ENCODE results near the gene GARIN5A. TPM values are rescaled to one million over a fixed set of nuclear protein-coding genes. Genes with fewer than 3 reads are reported as not detected.

GARIN5A gene
- total and polyA plus RNA-seq, 9 of the 15 experiments (the other 6 are each of a cell fraction or from before 2014, with no cell fraction given): 0.10 to 0.82 (median 0.23) TPM; not detected in 2

- TF ChIP-seq HOXB6 (CRISPR knock-in tag; IDR thresholded peaks at IDR 0.05; ENCODE audit: borderline replicate concordance): no peak
- TF ChIP-seq NFRKB (IDR thresholded peaks at IDR 0.05; ENCODE audit: low read depth): no peak
- no peak for TF ChIP-seq CEBPZ (IDR thresholded peaks at IDR 0.05; ENCODE audit: borderline replicate concordance, low read depth, low read length)
- no peak for TF ChIP-seq MAFG (tag; conservative IDR thresholded peaks at IDR 0.05)
- TF ChIP-seq SIX5 (IDR thresholded peaks at IDR 0.05; ENCODE audit: borderline replicate concordance in 1 of 2, insufficient read depth in 1 of 2, low read depth in 1 of 2, low read length in 2 of 2): no peak
- peak; percentile 52 for TF ChIP-seq RBM25 (IDR thresholded peaks at IDR 0.05; ENCODE audit: low read depth, low read length, severe bottlenecking)
- TF ChIP-seq ZC3H8 (IDR thresholded peaks at IDR 0.05): no peak
- no peak for TF ChIP-seq ZNF398 (CRISPR knock-in tag; IDR thresholded peaks at IDR 0.05)
- no peak for TF ChIP-seq ZNF707 (CRISPR knock-in tag; conservative IDR thresholded peaks at IDR 0.05)
- no peak for TF ChIP-seq CHD4 (IDR thresholded peaks at IDR 0.05; ENCODE audit: insufficient read depth, insufficient replicate concordance, low read depth, low read length, poor library complexity, severe bottlenecking)
- TF ChIP-seq ZNF140 (CRISPR knock-in tag; IDR thresholded peaks at IDR 0.05): no peak
- TF ChIP-seq HMBOX1 (IDR thresholded peaks at IDR 0.05): no peak
- peak; percentile 50 for TF ChIP-seq ZFP36 (IDR thresholded peaks at IDR 0.05; ENCODE audit: low read depth, low read length, partially characterized antibody)
- TF ChIP-seq ZNF639 (CRISPR knock-in tag; conservative IDR thresholded peaks at IDR 0.05 in 1 of 2, IDR thresholded peaks at IDR 0.05 in 1 of 2): no peak
- TF ChIP-seq SOX6 (IDR thresholded peaks at IDR 0.05): no peak
- peak; percentile 73 for TF ChIP-seq ZNF121 (CRISPR knock-in tag; conservative IDR thresholded peaks at IDR 0.05)
- peak; percentile 61 for TF ChIP-seq BCOR (IDR thresholded peaks at IDR 0.05)
- TF ChIP-seq HMG20B (CRISPR knock-in tag; IDR thresholded peaks at IDR 0.05): no peak
- no peak for TF ChIP-seq ZNF780A (CRISPR knock-in tag; IDR thresholded peaks at IDR 0.05)
- no peak for TF ChIP-seq PHB (CRISPR knock-in tag; IDR thresholded peaks at IDR 0.05)
These were observed 26.1 kb downstream of the GARIN5A start (continued) for GRCh38 chr19:50450369-50451222.
